ENCODE measurements around the gene RIT2.

- no peak for TF ChIP-seq CTCF (IDR thresholded peaks at IDR 0.05; ENCODE audit: insufficient read depth, low read length, poor library complexity, severe bottlenecking)
- TF ChIP-seq EZH2phosphoT487 (conservative IDR thresholded peaks at IDR 0.05; ENCODE audit: low read length), result no peak
These were observed 118.7 kb downstream of the RIT2 start for GRCh38 chr18:42996824-42997223.
